Transverse colon (tissue), 4 donors: ENCODE measurements around the gene SRXN1.

Experiments
- POLR2A ChIP-seq: fragments of 450-650 bp; IDR thresholded peaks from one replicate; pipeline ENCODE4 v1.6.1; 2016; ENCODE audit warnings: antibody characterized with exemption, mild to moderate bottlenecking, moderate library complexity
- POLR2AphosphoS5 ChIP-seq, 3 donors: sonication (generic); formaldehyde crosslinking; IDR thresholded peaks; one replicate each; pipeline ENCODE4 v1.6.1; 2016; ENCODE audit warnings: antibody characterized with exemption in 3 of 3
- TF ChIP-seq, protein P1 (sequence below), 5 experiments: fragments of 200-600 bp in 3 of 5; fragments of 450-650 bp in 2 of 5; sonication (generic) in 3 of 5; IDR thresholded peaks; 1 replicate in 2 of 5; 2 replicates in 3 of 5; pipeline ENCODE4 v1.5.1; 2016 to 2017; ENCODE audit warnings: antibody characterized with exemption in 5 of 5, inconsistent platforms in 3 of 5, mild to moderate bottlenecking in 2 of 5, moderate library complexity in 1 of 5

DNA sequence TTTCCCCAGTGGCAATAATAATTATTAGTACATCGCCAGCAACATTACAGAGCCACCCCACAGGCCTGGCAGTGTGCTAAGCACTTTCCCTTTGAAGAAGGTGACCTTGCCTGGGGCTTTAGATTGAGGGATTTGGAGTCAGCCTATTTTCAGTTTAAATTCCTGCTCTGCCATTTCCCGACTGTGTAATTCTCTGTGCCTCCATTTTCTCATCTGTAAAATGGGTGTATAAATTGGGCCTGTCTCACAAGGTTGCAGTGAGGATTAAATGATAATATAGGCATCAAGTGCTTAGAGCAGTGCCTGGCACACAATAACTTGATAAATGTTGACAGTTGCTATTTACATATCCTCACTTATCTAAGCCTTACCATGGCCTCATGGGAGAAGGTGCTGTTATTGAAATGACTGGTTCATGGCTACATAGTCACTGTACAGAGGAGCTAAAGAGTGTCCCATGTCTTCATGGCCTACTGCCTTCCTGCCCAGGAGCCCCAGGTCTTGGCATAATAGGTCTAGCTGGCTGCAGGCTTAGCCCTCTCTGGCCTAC is 27.7 kb upstream of the SRXN1 start:
- TF ChIP-seq, protein P1, sequence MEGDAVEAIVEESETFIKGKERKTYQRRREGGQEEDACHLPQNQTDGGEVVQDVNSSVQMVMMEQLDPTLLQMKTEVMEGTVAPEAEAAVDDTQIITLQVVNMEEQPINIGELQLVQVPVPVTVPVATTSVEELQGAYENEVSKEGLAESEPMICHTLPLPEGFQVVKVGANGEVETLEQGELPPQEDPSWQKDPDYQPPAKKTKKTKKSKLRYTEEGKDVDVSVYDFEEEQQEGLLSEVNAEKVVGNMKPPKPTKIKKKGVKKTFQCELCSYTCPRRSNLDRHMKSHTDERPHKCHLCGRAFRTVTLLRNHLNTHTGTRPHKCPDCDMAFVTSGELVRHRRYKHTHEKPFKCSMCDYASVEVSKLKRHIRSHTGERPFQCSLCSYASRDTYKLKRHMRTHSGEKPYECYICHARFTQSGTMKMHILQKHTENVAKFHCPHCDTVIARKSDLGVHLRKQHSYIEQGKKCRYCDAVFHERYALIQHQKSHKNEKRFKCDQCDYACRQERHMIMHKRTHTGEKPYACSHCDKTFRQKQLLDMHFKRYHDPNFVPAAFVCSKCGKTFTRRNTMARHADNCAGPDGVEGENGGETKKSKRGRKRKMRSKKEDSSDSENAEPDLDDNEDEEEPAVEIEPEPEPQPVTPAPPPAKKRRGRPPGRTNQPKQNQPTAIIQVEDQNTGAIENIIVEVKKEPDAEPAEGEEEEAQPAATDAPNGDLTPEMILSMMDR (IDR thresholded peaks at IDR 0.05): no peak
- TF ChIP-seq POLR2A (no peak), POLR2AphosphoS5 (IDR thresholded peaks at IDR 0.05) (no peak)
